Liver (tissue), 9 donors: ENCODE data around the gene PNLIPRP1. TPM values are rescaled to one million over a fixed set of nuclear protein-coding genes. Genes with fewer than 3 reads are reported as not detected.

Experiments used
- DNase-seq: peaks from one replicate; pipeline ENCODE4 v3.0.0-alpha.2; 2017; ENCODE audit warnings: low spot score
- H3K27ac ChIP-seq, 2 donors: one replicate each; pipeline ENCODE4 v1.7.0; 2013; ENCODE audit warnings: inconsistent platforms in 2 of 2, low read length in 2 of 2, control low read depth in 1 of 2, low read depth in 1 of 2, mild to moderate bottlenecking in 1 of 2
- H3K27me3 ChIP-seq, 4 donors: one replicate each; pipeline versions ENCODE4 v1.6.1 to v1.7.0; 2013; ENCODE audit warnings: low read length in 3 of 4, inconsistent platforms in 1 of 4, mild to moderate bottlenecking in 1 of 4, moderate library complexity in 1 of 4; ENCODE audit not compliant: control insufficient read depth in 4 of 4, insufficient read depth in 4 of 4
- H3K36me3 ChIP-seq, 4 donors: one replicate each; pipeline versions ENCODE4 v1.6.1 to v1.7.0; 2013; ENCODE audit warnings: low read length in 3 of 4, mild to moderate bottlenecking in 3 of 4, low read depth in 1 of 4, moderate library complexity in 1 of 4; ENCODE audit not compliant: control insufficient read depth in 4 of 4, insufficient read depth in 3 of 4
- H3K4me1 ChIP-seq, 4 donors: one replicate each; pipeline versions ENCODE4 v1.6.1 to v1.7.0; 2013; ENCODE audit warnings: low read length in 3 of 4, mild to moderate bottlenecking in 3 of 4, moderate library complexity in 1 of 4; ENCODE audit not compliant: control insufficient read depth in 4 of 4, insufficient read depth in 4 of 4
- H3K4me3 ChIP-seq, 3 donors: one replicate each; pipeline versions ENCODE4 v1.6.1 to v1.7.0; 2013; ENCODE audit warnings: low read length in 3 of 3, control low read depth in 1 of 3, low read depth in 1 of 3, mild to moderate bottlenecking in 1 of 3
- H3K9ac ChIP-seq, 2 donors: one replicate each; pipeline ENCODE4 v1.7.0; 2013; ENCODE audit warnings: low read length in 2 of 2, mild to moderate bottlenecking in 2 of 2, moderate library complexity in 2 of 2, control low read depth in 1 of 2, low read depth in 1 of 2
- H3K9me3 ChIP-seq, 4 donors: one replicate each; pipeline versions ENCODE4 v1.6.1 to v1.7.0; 2013; ENCODE audit warnings: low read length in 3 of 4; ENCODE audit not compliant: control insufficient read depth in 4 of 4
- EGR1 ChIP-seq, 2 donors: IDR thresholded peaks; 2 replicates each; pipeline ENCODE4 v1.6.1; 2016 to 2018; ENCODE audit warnings: antibody characterized with exemption in 2 of 2, low read depth in 2 of 2
- FOXA1 ChIP-seq: IDR thresholded peaks from 2 replicates; pipeline ENCODE4 v1.6.1; 2016; ENCODE audit warnings: antibody characterized with exemption
- FOXA2 ChIP-seq: IDR thresholded peaks from 2 replicates; pipeline ENCODE4 v1.6.1; 2016; ENCODE audit warnings: antibody characterized with exemption
- GABPA ChIP-seq, 2 donors: IDR thresholded peaks in 1 of 2; conservative IDR thresholded peaks in 1 of 2; 2 replicates each; pipeline ENCODE4 v1.6.1; 2016; ENCODE audit warnings: antibody characterized with exemption in 2 of 2, mild to moderate bottlenecking in 1 of 2, moderate library complexity in 1 of 2
- HNF4A ChIP-seq, 2 donors: conservative IDR thresholded peaks; 2 replicates each; pipeline ENCODE4 v1.6.1; 2016; ENCODE audit warnings: antibody characterized with exemption in 2 of 2, mild to moderate bottlenecking in 2 of 2
- HNF4G ChIP-seq: IDR thresholded peaks from 2 replicates; pipeline ENCODE4 v1.6.1; 2016; ENCODE audit warnings: antibody characterized with exemption
- JUND ChIP-seq, 2 donors: IDR thresholded peaks; 2 replicates each; pipeline ENCODE4 v1.6.1; 2016; ENCODE audit warnings: antibody characterized with exemption in 2 of 2
- SP1 ChIP-seq: IDR thresholded peaks from 2 replicates; pipeline ENCODE4 v1.6.1; 2018; ENCODE audit warnings: antibody characterized with exemption, mild to moderate bottlenecking
- TAF1 ChIP-seq: conservative IDR thresholded peaks from 2 replicates; pipeline ENCODE4 v1.6.1; 2016; ENCODE audit warnings: antibody characterized with exemption, mild to moderate bottlenecking
- WGBS: extraction: QIAGEN DNeasy Blood & Tissue Kit; methylation state at CpG from one replicate; pipeline ENCODE4 v1.1.7; 2013; 5-methylcytosine and 5-hydroxymethylcytosine counted together
- polyA plus RNA-seq, 2 donors: library from polyadenylated mRNA; stranded (reverse) in 1 of 2; unstranded in 1 of 2; fragments of 200-250 nt in 1 of 2; fragments of >200 nt in 1 of 2; fragmentation: Nextera tagmentation in 1 of 2; extraction: Ambion mirVana in 1 of 2; gene quantifications; one replicate each; pipeline versions ENCODE4 v1.2.1 to v1.2.3, GENCODE V29; 2013 to 2015
- total RNA-seq, 2 donors: library from RNA; depleted of rRNA; stranded (reverse); fragments of >200 nt; gene quantifications; one replicate each; pipeline ENCODE4 v1.2.3, GENCODE V29; 2014
- TF ChIP-seq, protein P1 (sequence below): IDR thresholded peaks from 2 replicates; pipeline ENCODE4 v1.6.1; 2016; ENCODE audit warnings: antibody characterized with exemption
- TF ChIP-seq, protein P2 (sequence below): fragments of 150-350 bp; IDR thresholded peaks from 2 replicates; pipeline ENCODE4 v1.5.1; 2017; ENCODE audit warnings: improper control_type of control experiment, low read depth, low read length; ENCODE audit not compliant: missing input control
- TF ChIP-seq, protein P3 (sequence below): IDR thresholded peaks from 2 replicates; pipeline ENCODE4 v1.6.1; 2016; ENCODE audit warnings: antibody characterized with exemption
- TF ChIP-seq, protein P4 (sequence below): IDR thresholded peaks from 2 replicates; pipeline ENCODE4 v1.6.1; 2016; ENCODE audit warnings: antibody characterized with exemption, mild to moderate bottlenecking
- donor health status: healthy.
- donor health status: healthy.
- donor health status: healthy.
- donor health status: healthy.
- donor health status: healthy.

The PNLIPRP1 gene
- total and polyA plus RNA-seq, 4 donors = not detected

DNA sequence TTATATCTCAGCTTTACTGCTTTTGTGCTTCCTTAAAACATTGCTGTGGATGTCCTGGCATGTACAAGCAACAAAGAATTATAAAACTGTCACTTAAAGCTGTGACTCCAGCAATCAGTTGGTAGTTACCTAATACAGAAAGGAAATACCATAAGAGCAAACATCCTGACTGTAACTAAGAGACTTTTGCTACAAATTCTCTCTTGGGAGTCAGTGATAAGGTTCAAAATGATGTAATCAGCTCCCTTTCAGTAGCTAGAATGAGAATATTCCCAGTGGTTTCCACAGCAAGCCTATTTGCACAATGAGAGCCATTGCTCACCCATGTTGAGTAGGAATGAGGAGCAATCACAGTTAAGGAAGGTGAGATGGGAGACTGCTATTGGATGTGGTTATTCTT lies 7.6 kb downstream of the PNLIPRP1 start:
- Histone ChIP-seq H3K9me3 (no peaks in the 10 kb centered on the region), H3K4me3 (no peak overlapping the region), H3K27ac (no peak overlapping the region), H3K4me1 (no peaks in the 10 kb centered on the region), H3K9ac (no peak overlapping the region), H3K36me3 (no peaks in the 10 kb centered on the region), H3K27me3 (peaks cover 0 to 7% (median 1%) of the 10 kb centered on the region in 4 donors)
- TF ChIP-seq, protein P1, sequence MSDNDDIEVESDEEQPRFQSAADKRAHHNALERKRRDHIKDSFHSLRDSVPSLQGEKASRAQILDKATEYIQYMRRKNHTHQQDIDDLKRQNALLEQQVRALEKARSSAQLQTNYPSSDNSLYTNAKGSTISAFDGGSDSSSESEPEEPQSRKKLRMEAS = no peak
- TF ChIP-seq GABPA (IDR thresholded peaks at IDR 0.05 in 1 of 2, conservative IDR thresholded peaks at IDR 0.05 in 1 of 2) (no peak), TAF1 (no peak), SP1 (no peak)
- TF ChIP-seq, protein P2, sequence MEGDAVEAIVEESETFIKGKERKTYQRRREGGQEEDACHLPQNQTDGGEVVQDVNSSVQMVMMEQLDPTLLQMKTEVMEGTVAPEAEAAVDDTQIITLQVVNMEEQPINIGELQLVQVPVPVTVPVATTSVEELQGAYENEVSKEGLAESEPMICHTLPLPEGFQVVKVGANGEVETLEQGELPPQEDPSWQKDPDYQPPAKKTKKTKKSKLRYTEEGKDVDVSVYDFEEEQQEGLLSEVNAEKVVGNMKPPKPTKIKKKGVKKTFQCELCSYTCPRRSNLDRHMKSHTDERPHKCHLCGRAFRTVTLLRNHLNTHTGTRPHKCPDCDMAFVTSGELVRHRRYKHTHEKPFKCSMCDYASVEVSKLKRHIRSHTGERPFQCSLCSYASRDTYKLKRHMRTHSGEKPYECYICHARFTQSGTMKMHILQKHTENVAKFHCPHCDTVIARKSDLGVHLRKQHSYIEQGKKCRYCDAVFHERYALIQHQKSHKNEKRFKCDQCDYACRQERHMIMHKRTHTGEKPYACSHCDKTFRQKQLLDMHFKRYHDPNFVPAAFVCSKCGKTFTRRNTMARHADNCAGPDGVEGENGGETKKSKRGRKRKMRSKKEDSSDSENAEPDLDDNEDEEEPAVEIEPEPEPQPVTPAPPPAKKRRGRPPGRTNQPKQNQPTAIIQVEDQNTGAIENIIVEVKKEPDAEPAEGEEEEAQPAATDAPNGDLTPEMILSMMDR = no peak
- no peak for DNase-seq

DNA sequence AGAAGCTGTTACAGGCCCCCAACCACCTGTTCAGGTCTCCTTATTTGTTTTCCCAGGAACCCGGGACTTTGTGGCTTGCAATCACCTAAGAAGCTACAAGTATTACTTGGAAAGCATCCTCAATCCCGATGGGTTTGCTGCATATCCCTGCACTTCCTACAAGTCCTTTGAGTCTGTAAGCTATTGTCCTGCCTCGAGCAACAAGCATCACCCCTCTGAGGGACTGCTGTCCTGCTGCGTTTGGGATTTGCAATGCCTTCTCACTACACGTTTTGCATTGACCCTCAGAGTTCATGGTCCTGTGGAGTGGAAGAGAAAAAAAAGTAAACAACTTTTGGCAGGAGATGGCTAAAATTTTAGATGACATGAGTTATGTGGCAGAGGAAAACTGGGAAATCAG lies 9.2 kb downstream of the PNLIPRP1 start:
- Histone ChIP-seq H3K27ac (no peak overlapping the region), H3K4me1 (no peaks in the 10 kb centered on the region), H3K4me3 (no peak overlapping the region), H3K27me3 (peaks cover 0 to 7% (median 1%) of the 10 kb centered on the region in 4 donors), H3K36me3 (no peaks in the 10 kb centered on the region), H3K9me3 (no peaks in the 10 kb centered on the region), H3K9ac (no peak overlapping the region)
- no peak for DNase-seq
- TF ChIP-seq HNF4A (conservative IDR thresholded peaks at IDR 0.05) (no peak), EGR1 (IDR thresholded peaks at IDR 0.05; ENCODE audit: low read depth in 2 of 2) (no peak), FOXA1 (no peak), SP1 (no peak), FOXA2 (no peak), TAF1 (no peak), GABPA (IDR thresholded peaks at IDR 0.05 in 1 of 2, conservative IDR thresholded peaks at IDR 0.05 in 1 of 2) (no peak), HNF4G (no peak), JUND (IDR thresholded peaks at IDR 0.05) (no peak)
- TF ChIP-seq, protein P3, sequence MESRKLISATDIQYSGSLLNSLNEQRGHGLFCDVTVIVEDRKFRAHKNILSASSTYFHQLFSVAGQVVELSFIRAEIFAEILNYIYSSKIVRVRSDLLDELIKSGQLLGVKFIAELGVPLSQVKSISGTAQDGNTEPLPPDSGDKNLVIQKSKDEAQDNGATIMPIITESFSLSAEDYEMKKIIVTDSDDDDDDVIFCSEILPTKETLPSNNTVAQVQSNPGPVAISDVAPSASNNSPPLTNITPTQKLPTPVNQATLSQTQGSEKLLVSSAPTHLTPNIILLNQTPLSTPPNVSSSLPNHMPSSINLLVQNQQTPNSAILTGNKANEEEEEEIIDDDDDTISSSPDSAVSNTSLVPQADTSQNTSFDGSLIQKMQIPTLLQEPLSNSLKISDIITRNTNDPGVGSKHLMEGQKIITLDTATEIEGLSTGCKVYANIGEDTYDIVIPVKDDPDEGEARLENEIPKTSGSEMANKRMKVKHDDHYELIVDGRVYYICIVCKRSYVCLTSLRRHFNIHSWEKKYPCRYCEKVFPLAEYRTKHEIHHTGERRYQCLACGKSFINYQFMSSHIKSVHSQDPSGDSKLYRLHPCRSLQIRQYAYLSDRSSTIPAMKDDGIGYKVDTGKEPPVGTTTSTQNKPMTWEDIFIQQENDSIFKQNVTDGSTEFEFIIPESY = no peak
- TF ChIP-seq, protein P4, sequence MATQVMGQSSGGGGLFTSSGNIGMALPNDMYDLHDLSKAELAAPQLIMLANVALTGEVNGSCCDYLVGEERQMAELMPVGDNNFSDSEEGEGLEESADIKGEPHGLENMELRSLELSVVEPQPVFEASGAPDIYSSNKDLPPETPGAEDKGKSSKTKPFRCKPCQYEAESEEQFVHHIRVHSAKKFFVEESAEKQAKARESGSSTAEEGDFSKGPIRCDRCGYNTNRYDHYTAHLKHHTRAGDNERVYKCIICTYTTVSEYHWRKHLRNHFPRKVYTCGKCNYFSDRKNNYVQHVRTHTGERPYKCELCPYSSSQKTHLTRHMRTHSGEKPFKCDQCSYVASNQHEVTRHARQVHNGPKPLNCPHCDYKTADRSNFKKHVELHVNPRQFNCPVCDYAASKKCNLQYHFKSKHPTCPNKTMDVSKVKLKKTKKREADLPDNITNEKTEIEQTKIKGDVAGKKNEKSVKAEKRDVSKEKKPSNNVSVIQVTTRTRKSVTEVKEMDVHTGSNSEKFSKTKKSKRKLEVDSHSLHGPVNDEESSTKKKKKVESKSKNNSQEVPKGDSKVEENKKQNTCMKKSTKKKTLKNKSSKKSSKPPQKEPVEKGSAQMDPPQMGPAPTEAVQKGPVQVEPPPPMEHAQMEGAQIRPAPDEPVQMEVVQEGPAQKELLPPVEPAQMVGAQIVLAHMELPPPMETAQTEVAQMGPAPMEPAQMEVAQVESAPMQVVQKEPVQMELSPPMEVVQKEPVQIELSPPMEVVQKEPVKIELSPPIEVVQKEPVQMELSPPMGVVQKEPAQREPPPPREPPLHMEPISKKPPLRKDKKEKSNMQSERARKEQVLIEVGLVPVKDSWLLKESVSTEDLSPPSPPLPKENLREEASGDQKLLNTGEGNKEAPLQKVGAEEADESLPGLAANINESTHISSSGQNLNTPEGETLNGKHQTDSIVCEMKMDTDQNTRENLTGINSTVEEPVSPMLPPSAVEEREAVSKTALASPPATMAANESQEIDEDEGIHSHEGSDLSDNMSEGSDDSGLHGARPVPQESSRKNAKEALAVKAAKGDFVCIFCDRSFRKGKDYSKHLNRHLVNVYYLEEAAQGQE = no peak
- TF ChIP-seq, protein P2 = no peak
- TF ChIP-seq, protein P1 = no peak
- WGBS = 48% methylated on average over 5 of the region's 5 CpGs
